OCI-LY3 (cell line): ENCODE results near the gene GLB1L.

Experiments
- EZH2phosphoT487 ChIP-seq: fragments of 200-600 bp; shearing (Covaris generic); IDR thresholded peaks from 2 replicates; pipeline ENCODE4 v1.6.1; 2018; ENCODE audit warnings: antibody characterized with exemption, mixed run types, low read depth
- TF ChIP-seq, protein P1 (sequence below): fragments of 200-600, 300-600 bp; sonication (generic); IDR thresholded peaks from 2 replicates; pipeline ENCODE4 v1.5.1; 2014; ENCODE audit warnings: antibody characterized with exemption, low read length, low read depth

DNA sequence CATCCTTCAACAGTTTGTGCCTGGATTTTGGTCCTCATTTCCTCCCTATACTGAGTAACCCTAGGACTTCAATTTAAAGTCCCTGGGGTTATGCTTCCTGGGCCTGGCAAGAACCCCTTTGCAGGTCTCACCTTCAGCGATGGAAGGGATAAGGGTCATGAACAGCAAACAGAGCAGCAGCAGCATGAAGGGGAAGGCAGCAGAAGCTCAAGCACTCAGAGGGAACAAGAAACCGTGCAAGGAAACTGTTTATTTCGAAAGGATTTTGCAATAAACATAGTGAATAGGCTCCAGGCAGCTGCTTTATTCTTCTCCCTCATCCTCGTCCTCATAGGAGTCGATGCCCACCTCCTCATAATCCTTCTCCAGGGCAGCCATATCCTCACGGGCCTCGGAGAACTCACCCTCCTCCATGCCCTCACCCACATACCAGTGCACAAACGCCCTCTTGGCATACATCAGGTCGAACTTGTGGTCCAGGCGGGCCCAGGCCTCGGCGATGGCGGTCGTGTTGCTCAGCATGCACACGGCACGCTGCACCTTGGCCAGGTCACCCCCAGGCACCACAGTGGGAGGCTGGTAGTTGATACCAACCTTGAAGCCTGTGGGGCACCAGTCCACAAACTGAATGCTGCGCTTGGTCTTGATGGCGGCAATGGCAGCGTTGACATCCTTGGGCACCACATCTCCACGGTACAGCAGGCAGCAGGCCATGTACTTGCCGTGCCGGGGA lies 5.0 kb upstream of the GLB1L start:
- TF ChIP-seq, protein P1, sequence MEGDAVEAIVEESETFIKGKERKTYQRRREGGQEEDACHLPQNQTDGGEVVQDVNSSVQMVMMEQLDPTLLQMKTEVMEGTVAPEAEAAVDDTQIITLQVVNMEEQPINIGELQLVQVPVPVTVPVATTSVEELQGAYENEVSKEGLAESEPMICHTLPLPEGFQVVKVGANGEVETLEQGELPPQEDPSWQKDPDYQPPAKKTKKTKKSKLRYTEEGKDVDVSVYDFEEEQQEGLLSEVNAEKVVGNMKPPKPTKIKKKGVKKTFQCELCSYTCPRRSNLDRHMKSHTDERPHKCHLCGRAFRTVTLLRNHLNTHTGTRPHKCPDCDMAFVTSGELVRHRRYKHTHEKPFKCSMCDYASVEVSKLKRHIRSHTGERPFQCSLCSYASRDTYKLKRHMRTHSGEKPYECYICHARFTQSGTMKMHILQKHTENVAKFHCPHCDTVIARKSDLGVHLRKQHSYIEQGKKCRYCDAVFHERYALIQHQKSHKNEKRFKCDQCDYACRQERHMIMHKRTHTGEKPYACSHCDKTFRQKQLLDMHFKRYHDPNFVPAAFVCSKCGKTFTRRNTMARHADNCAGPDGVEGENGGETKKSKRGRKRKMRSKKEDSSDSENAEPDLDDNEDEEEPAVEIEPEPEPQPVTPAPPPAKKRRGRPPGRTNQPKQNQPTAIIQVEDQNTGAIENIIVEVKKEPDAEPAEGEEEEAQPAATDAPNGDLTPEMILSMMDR: no peak
- no peak for TF ChIP-seq EZH2phosphoT487
